T-helper 2 cell (primary cell): ENCODE measurements around the gene SPRR2A.
"Not testable (repeated sequence)": the region's sequence is repeated elsewhere in the genome, so short reads cannot be mapped to it uniquely, and the experiment has no call there.

ENCODE experiments used
- DNase-seq, 5 experiments: peaks; one replicate each; pipeline versions ENCODE4 v3.0.0 to v3.0.0-alpha.2; 2012 to 2022

The SPRR2A gene

DNA sequence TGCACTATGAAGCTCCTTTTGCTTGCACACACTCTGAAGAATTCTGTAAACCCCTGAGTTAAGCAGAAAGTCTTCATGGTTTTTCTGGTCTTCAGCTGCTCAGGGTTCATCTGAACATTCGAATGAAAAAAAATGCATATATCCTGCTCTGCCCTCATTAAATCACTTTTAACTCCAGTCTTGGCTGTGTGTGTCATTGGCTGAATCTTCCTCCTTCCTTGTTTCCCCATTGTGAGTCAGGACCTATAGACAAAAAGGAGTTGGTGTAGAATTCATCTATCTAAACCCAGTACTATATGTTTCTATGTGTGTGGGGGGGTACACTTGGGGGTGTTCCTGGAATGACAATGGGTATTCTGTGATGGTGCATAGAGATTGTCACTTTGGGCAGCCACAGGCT lies 32.9 kb downstream of the SPRR2A start:
- DNase-seq = no peak

DNA sequence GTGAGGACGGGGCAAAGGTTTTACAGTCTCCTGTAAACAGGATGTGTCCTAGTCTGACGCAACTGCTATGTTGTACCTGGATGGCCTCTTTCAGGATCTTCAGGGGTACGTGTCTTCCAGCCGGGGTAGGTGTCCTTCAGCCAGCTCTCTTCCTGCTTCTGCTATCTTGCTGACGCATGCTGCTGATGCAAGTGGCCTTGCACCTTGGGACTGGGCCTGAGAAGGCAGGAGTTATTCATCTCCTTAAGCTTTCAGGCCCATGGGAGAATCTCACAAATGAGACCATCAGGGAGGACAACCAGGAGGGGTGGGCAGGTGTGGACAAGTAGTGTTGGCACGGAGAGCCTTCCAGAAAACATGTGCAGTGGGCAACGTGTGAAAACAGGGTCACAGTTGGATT lies 34.2 kb downstream of the SPRR2A start:
- no peak for DNase-seq

DNA sequence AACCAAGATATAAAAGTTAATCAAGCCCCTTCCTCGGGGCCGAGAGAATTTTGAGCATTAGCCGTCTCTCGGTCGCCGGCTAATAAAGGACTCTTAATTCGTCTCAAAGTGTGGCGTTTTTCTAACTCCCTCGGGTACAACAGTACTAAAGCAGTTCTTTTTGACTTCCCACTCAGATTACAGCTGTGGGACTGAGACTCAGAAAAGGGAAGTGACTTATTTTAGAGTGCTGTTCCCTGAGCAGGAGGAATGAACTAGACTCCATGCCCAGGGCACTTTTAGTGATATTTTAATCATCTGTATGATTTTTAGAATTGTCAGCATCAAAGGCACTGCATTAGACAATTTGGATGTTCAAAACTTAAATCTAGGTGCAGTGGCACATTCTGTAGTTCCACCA lies 35.0 kb downstream of the SPRR2A start:
- not testable (repeated sequence) for DNase-seq

DNA sequence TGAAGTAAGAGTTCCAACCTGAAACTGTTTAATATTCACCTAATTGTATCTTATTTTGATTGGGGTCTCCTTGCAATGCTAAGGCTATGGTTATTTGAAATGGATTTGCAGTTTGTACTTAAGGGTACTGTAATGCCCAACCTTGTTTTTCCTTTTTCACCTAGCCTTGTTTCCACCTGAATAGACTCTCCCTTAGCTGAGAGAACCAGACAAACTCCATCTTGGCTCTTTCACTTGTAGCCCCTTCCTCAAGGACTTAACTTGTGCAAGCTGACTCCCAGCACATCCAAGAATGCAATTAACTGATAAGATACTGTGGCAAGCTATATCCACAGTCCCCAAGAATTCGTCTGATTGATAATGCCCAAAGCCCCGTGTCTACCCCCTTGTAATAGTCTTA lies 35.5 kb downstream of the SPRR2A start:
- not testable (repeated sequence) for DNase-seq

DNA sequence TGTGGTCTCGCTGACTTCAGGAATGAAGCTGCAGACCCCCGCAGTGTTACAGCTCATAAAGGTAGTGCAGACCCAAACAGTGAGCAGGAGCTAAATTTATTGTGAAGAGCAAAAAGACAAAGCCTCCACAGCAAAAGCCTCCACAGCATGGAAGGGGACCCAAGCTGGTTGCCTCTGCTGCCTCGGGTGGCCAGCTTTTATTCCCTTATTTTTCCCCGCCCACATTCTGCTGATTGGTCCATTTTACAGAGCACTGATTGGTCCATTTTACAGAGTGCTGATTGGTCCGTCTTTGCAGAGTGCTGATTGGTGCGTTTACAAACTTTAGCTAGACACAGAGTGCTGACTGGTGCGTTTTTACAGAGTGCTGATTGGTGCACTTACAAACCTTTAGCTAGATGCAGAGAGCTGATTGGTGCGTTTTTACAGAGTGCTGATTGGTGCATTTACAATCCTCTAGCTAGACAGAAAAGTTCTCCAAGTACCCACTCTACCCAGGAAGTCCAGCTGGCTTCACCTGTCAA lies 46.0 kb downstream of the SPRR2A start:
- not testable (repeated sequence) for DNase-seq
